Spleen (tissue), 7 donors: Measurements from ENCODE around the gene TBC1D3B.

Experiments used
- POLR2AphosphoS5 ChIP-seq, 3 donors: sonication (generic); formaldehyde crosslinking; IDR thresholded peaks; one replicate each; pipeline ENCODE4 v1.5.1; 2017; ENCODE audit warnings: antibody characterized with exemption in 3 of 3
- TF ChIP-seq, protein P1 (sequence below), 11 experiments: fragments of 200-600 bp in 7 of 11; fragments of 450-650 bp in 4 of 11; sonication (generic) in 4 of 11; IDR thresholded peaks in 8 of 11; conservative IDR thresholded peaks in 3 of 11; 1 replicate in 7 of 11; 2 replicates in 4 of 11; pipeline versions ENCODE4 v1.4.0 to v1.8.0; 2016 to 2021; ENCODE audit warnings: antibody characterized with exemption in 11 of 11, inconsistent platforms in 4 of 11, mild to moderate bottlenecking in 1 of 11
- donor health status: DM: no; HTN: no; CAD: no; lungs with moderate emphysema.
- donor health status: DM: no; HTN: no; CAD: no.
- donor health status: DM: no; HTN: no; CAD: no.

DNA sequence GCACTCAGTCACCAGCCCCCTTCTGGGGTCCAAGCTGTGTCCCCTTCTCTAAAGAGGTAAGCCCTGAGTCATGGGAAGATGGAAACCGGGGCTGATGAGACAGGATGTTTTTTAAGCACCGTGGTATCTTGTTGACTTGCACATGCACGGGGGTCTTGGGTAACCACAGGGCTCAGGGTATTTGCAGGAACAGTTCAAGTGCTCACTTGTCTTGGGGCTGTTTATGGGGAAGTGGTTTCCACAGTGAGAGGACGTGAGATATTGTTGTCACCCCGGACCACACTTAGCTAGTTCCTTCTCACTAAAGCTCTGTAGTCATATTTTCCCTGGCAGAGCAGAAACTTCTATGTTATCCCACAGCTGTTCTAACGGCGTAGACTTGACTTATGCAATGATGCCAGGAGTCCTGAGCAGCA is 12.5 kb upstream of the TBC1D3B start:
- peak in 2 of 3 donors; percentile 24 to 48 for TF ChIP-seq POLR2AphosphoS5 (IDR thresholded peaks at IDR 0.05)
- TF ChIP-seq, protein P1, sequence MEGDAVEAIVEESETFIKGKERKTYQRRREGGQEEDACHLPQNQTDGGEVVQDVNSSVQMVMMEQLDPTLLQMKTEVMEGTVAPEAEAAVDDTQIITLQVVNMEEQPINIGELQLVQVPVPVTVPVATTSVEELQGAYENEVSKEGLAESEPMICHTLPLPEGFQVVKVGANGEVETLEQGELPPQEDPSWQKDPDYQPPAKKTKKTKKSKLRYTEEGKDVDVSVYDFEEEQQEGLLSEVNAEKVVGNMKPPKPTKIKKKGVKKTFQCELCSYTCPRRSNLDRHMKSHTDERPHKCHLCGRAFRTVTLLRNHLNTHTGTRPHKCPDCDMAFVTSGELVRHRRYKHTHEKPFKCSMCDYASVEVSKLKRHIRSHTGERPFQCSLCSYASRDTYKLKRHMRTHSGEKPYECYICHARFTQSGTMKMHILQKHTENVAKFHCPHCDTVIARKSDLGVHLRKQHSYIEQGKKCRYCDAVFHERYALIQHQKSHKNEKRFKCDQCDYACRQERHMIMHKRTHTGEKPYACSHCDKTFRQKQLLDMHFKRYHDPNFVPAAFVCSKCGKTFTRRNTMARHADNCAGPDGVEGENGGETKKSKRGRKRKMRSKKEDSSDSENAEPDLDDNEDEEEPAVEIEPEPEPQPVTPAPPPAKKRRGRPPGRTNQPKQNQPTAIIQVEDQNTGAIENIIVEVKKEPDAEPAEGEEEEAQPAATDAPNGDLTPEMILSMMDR (IDR thresholded peaks at IDR 0.05 in 8 of 11, conservative IDR thresholded peaks at IDR 0.05 in 3 of 11): no peak
